ENCODE measurements around the gene FBXL14. TPM values are rescaled to one million over a fixed set of nuclear protein-coding genes. Genes with fewer than 3 reads are reported as not detected.

FBXL14 gene
- total RNA-seq, 1 experiment from 2014 or later, result 7.9 TPM

DNA sequence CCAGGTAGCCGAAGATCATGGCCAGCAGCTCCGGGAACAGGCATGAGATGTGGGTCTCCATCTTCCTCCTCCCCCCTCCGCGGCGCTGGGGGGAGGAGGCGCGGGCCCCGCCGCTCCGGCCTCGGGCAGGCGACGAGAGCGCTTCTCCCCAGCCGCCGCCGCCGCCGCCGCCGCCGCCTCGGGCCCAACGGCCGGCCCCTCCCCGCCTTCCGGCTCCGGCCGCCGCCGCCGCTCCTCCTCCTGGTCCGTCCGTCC lies 448 bp downstream of the FBXL14 start:
- peak; percentile 67 for DNase-seq (ENCODE audit: low read depth)

DNA sequence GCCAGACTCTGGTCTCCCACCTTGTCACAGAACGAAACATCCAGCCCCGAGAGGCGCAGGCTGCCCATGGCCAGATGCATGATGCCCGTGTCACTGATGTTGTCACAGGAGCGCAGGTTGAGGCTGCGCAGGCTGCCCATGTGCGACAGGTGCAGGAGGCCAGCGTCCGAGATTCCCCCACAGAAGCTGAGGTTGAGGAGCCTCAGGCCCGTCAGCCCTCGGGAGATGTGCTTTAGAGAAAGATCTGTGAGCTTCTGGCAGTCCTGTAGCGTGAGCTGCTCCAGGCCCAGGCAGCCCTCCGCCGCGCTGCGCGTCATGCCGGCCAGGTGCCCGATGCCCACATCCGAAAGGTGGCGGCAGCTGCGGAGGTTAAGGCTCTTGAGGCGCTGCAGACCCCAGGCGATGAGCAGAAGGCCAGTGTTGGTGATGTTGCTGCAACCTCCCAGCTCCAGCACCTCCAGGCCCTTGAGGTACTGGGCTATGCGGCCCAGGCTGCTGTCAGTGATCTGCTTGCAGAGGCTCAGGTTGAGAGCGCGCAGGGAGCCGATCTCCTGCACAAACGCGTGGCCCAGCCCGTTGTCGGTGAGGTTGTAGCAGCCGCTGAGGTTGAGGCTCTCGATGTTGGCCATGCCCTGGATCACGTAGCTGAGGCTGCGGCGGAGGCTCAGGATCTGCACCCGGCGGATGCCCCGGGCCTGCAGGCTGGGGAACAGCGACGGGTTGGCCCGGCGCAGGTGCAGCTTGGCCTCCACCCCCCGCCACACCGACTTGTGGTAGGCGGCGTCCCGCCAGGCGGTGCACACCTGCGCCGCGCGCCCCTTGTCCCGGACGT lies 991 bp downstream of the FBXL14 start:
- DNase-seq (ENCODE audit: low read depth), result peak; percentile 63

DNA sequence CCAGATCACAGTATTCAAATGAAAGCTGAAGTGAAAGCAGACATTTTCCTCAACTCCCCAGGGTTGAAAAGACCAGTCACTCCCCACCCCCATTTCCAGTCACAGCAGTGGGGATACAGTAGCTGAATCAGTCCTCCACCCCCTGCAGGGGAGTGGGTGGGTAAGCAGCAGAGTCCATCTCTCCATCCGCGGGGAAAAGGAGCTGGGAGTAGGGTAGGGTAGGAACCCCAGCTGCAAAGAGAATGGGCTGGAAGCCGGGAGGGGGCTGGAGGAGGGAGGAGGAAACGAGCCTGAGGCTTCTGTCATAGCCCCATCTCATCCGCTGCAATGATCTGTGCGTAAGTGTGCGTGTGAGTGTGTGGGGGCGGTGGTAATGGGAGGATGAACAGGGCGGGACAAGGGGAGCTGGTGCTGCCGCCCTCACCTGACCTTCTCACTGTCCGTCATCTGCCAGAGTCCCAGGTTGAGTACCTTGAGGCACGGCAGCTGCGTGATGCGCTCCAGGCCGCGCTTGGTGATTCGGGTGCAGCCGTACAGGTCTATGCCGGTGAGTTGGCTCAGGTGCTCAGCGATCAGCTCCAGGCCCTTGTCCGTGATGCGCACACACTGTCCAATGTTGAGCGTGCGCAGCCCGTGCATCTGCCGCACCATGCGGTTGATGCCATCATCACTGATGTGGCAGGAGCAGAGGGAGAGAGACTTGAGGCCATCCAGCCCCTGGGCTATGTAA lies 1.8 kb downstream of the FBXL14 start:
- DNase-seq (ENCODE audit: low read depth), result peak; percentile 74

DNA sequence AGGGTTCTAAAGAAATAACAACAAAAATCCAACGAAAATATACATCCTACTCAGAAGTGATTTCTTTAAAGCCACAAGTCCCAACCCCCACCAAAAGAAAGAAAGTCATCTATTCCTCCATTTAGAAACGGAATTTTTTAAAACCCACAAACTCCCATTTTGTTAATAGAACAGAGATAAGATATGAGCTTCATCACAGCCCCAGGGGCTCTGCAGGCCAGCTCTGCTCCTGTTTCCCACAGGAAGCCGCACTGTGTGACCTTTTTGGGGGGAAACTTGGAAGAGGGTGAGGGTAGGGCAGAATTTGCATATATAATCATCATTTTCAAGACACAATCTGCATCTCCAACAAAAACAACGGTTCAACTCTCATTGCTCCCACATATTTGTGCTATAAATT lies 2.8 kb downstream of the FBXL14 start:
- peak; percentile 78 for DNase-seq (ENCODE audit: low read depth)

DNA sequence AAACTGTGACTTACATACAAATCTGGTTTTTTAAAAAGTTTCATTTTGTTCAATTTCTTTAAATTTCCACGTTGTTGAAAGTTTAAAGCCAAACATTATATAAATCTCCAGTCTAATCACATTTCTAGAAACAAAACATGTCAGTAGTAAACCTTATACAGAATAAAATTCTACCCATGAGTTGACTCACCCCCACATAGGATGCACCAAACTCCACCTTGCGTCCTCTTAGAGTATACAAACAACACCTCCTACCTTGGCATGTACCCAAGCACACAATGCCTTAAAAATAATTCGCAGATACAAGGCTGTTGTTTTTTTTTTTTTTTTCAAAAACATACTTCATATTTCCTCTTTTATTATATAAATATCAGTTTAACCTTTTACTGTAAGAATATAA lies 3.3 kb downstream of the FBXL14 start:
- peak; percentile 63 for DNase-seq (ENCODE audit: low read depth)

DNA sequence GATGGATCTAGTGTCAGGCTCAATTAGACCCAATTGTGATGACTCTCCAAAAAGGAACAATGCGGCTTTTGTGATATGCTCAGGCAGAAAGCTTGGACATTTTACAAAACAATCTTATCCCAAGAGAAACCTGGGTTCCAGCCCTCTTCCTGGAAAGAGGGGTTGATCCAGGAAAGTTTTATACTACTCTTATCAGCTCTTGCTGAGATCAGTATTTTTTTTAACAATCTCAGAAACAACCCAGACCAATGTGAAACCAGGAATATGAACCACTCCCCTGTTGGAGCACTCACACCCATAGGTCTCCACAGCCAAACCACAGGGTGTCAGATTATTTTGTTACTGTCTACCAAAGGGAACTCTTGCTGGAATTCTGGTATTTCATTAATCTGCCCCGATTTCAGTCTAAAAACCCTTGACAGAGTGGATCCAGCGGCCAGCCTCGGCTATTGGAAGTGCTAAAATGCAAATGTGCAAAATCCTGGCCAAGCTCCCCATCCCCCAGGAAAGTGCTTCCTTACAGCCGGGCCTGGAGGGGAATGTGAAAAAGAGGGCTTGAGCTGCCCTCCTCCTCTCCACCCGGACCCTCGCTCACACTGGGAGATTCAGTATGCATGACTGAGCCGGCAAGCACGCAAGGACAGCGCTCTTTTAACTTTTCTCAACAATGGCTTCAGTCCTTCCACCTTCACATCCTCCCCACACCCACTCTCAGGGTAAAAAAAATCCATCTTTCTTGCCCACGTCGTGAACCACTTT lies 4.0 kb downstream of the FBXL14 start:
- DNase-seq (ENCODE audit: low read depth), result peak; percentile 70

DNA sequence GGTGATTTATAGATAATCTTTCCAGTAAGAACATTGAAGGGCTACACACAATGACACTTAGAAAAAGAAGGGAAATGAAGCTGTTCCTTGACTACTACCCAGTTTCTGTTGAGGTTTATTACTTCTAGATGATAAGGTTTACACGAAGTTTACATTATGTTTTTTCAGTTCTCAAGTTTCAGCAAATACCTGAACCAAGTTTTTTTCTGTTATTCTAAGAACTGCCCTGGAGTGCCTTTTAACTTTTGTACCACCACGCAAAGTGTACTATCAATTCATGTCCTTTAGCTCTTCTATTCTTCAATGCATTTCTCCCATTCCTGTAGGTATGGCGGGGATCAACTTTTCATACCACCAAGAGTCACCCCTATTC lies 5.8 kb downstream of the FBXL14 start:
- DNase-seq (ENCODE audit: low read depth), result no peak

DNA sequence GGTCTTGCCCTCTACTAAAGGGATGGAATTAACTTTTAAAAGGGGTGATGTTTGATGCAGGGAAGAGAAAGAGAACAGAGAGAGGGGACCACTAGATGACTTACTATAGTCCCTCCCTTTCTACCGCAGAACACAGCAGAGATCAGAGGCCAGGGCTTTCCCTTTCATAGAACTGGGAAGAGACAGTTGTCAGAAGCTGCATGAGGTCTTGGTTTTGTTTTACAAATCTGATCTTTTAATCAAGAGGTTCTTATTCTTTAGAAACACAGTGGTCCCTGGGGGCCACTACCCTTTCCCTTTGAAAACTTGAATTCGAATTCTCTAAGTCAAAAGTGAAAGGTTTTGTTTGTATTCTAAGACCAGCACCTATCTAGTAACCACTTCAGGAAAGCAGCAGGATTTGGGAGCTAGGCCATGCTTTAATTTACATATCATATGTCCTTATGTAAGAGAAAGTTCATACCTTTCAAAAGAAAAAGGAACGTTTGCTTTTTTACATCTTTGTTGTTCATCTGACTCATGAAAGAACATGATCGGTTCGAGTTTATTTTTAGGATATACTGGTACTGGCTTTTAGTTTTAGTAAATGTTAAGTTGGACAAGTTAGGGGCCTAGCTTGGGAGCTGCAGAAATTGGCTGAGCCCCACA lies 6.3 kb downstream of the FBXL14 start:
- DNase-seq (ENCODE audit: low read depth), result no peak

DNA sequence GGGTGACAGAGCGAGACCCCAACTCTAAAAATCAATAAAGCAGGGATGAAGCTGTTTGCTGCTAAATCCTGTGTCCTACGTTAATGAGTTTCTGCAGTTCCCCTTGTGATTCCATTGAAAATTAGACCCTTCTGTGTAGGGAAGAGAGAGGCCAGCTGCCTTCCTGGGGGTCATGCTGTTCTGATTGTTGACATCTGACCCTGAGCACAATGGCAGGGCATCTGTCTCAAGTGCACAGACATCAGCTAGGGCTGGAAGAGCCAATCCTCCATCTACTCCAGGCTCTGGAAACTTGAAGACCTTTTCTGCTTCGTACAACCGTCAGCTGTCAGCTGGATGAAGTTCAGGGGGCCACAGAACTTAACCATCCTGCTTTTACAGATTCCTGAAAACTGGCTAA lies 10.1 kb downstream of the FBXL14 start:
- DNase-seq (ENCODE audit: low read depth), result no peak

DNA sequence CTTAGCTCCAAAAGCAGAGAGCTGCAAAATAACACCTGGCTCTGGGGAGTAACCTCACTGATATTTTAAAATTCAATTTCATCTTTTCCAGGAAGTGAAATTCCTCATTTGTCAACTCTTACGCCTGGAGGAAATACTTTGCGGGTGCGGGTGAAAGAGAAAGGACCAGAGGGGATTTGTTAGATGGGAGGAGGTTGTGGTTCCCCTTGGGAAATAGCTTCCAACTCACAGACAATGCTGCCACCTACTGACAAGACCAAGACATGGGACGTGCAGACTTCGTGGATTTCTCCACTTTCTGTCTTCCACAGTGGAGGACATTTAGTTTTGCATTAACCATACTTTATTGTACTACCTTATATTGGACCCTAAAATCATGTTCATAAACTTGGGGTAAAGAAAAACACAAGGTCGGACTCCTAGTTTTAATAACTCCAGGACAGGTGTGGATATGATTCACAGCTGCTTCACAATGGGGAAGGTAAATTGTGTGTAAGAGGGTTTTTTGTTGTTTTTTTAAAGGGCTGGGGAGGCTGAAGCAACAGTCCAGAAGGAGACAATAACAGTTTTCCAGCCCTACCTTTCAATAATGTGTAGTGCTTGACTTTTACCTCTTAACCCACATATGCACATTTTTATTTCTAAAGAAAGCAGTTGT lies 10.8 kb downstream of the FBXL14 start:
- peak; percentile 87 for DNase-seq (ENCODE audit: low read depth)

DNA sequence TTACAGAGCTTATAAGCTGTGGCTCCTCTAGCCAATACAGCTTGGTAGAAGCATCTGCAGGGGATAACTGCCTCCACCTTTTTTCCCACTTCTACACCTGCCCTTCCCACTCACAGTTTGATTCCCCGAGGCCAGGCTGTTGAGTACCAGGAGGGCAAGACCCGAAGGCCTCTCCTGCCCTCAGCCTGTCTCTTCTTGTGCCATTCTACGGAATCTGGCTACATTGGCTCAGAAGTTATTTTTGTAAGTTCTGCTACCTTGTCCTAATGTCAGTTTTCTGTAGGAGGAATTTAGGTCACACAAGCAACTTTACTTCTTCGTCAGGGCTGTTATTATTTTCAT lies 11.7 kb downstream of the FBXL14 start:
- DNase-seq (ENCODE audit: low read depth), result no peak

DNA sequence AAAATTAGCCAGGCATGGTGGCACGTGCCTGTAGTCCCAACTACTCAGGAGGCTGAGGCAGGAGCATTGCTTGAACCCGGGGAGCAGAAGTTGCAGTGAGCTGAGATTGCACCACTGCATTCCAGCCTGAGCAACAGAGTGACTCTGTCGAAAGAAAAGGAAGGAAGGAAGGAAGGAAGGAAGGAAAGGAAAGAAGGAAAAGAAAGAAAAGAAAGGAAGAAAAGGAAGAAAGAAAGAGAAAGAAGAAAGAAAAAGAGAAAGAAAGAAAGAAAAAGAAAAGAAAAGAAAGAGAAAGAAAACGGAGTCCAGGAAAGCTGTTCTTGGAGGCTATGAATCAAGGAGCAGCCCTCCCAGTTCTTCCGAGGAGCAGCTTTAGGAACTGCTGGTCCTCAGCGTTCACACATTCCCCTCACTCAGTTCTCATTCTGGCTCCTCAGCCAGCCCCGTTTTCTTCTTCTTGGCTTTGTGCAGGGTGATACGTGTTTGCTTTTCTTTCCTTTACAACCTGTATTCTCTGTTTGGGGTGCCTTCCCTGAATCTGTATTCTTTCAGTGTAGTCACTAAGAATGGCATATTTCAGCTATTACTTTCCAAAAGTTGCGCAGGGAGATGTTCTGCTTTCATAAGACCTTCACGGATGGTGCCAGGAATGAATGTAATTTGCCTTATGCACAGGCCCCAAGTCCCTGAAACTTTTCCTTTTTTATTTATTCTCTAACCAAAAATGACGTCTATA lies 12.2 kb downstream of the FBXL14 start:
- DNase-seq (ENCODE audit: low read depth), result no peak

DNA sequence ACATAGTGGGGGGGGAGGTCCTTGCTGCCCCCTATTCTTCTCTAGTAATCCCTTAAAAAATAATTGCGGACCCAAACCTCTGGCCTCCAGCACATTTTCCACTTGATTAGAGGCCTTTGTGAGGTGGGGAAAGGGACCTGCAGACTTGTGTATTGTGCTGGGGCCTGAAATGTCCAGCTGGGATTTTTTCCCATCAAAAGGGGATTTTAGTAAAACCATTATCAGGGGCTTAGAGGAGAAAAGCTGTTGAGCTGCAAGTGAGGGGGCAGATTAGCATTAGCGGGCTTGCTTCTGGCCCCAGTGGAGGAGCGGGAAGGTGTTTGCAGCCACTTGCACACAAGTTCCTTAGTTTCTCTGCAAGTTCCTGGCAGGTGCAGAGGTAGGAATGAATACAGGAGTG lies 13.9 kb downstream of the FBXL14 start:
- DNase-seq (ENCODE audit: low read depth), result no peak

DNA sequence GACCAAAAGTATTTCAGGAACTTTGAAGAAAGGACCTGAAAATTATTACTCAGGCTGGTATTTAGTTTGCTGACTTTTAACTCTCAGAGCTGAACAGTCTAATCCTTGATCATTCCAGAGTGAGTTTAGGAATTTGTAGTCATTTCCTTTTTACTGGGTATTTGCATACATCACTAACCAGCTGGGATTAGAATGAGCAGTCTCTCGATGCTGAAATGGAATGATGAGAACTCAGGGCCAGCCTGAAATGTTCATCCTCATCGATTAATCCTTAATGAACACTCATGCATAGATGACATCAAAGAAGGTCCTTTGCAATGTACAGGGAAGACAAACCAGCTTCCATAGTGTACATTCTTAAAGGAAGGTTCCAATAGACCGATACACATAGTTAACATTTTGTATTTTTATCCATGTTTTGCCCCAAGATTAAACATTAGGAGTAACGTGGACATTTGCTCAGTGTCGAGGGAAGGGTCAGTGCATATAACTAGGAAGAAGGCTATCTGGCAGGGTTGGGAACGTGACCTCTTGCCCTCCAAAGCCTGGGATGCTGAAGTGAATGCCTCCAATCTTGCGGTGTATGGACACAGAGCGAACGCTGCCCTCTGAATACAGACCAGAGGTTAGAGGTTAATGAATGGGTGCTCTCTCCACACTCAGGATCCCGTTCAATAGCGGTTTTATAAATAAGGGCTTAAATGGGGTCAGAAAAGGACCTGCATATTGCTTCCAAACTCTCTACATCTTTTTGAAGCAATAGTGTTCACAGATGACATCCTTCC lies 14.5 kb downstream of the FBXL14 start:
- DNase-seq (ENCODE audit: low read depth), result no peak

DNA sequence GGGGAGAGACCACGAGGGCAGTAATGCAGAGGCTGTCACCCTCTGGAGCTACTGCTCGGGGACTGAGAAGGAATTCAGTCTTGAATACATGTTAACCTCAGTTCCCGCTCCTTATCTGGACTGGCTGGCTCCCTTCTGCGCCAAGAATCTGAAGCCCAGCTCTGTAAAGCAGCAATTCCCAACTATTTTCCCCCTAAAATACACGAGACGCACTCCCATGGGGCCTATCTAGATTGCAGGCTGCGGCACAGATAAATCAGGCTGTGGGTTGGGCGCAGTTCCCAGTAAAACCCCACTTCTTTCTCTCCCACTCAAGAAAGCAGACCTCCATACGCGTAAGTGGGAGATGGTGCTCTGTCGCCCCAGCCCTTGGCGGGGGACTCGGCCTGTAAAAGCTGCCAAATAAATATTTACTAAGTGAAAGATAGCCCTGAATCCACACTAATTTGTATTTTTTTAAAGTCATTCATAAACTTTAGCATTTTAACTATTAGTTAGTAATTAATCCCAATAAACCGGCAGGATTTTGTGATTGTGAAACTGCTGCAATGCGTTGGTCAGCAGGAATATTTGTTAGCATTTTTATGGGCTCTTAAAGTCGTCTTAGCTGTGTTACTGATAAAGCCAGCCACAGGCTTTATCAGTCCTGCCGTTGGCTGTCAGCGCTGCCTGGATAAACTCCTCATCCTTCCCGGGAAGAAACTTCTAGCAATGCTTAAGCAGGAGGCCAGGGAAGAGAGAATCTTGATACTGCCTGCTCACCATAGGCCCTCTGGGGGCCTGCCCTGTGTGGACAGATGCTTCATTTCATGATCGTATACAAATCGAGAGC lies 17.8 kb downstream of the FBXL14 start:
- DNase-seq (ENCODE audit: low read depth), result peak; percentile 42

DNA sequence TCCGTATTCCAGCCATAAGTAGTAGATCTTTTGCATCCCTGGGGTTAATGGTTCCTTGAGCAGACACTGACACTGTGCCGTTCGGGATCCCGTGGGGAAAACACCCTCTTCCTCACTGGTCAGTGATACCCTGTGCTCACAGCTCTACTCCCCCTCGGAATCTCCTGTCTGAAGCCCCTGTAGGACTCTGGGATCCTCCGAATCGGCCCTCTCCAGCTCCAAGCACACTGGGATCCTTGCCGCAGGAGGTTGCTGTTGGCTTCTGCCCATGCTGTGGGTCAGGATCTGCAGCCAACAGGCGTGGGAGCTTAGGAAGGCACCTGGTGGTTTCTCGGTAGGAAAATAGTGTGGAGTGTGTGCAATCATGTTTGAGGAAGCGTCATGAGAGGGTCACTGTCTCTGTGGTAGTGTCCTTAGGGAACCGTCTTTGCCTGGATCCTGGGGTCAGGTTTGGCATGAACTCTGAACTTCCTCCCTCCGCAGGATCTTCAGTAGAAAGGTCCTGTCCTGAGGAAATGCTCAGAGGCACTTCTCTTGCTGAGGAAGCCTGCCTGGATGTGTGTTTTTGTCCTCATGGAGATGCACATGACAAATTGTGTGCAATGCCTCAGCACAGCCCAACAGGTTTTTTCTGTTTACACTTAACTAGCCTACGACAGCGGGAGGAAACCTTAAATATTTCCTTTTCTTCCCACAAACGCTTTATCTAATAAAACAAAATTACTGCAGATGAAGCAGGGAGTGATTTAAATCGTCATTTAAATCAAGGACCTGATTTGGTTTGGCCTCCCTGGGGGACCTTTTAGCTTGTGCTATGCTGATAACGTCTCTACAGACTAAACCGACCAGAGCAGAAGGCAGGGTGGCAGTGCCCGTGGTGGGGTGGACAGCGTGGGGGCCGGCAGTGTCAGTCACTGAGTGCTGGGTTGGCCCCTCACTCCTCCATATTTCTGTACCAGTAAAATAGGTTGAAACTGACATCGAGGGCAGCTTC lies 18.7 kb downstream of the FBXL14 start:
- no peak for DNase-seq (ENCODE audit: low read depth)

DNA sequence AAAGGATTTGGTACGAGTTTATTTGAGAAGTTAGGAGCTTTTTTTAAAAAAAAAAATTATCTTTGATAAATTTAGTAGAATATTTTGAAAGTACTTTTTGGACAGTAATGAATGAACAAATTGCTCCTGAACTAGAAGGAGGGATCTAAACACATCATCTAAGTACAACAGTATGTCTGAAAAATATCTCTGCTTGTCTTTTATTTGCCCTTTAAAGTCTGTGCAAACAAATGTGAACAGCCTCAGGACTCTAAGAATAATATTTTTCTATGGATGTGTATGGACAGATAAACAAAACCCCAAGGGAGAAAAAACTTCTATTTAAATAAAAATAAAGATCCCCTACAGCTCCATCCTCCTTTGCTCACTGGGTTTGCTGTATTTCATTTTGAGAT lies 19.5 kb downstream of the FBXL14 start:
- no peak for DNase-seq (ENCODE audit: low read depth)
